MM.1S (cell line): ENCODE data around the gene CXCL5.

Source experiments
- DNase-seq: peaks from one replicate; pipeline ENCODE4 v3.0.0-alpha.2; 2015
- H2AFZ ChIP-seq: fragments of 300-600 bp; sonication (generic); 2 replicates; pipeline ENCODE4 v1.6.0; 2016; ENCODE audit warnings: antibody characterized with exemption, low read length
- H3F3A ChIP-seq: fragments of 300-600 bp; sonication (generic); 2 replicates; pipeline ENCODE4 v1.6.1; 2016; ENCODE audit warnings: mild to moderate bottlenecking, antibody characterized with exemption, low read length, moderate library complexity, mixed read lengths; ENCODE audit not compliant: insufficient read depth
- H3K27ac ChIP-seq: fragments of 300-600 bp; sonication (generic); 2 replicates; pipeline ENCODE4 v1.5.1; 2016; ENCODE audit warnings: mild to moderate bottlenecking, low read length
- H3K27me3 ChIP-seq: fragments of 300-600 bp; sonication (generic); replicated peaks from 2 replicates; pipeline ENCODE4 v1.6.0; 2016; ENCODE audit warnings: low read length; ENCODE audit not compliant: insufficient read depth
- H3K36me3 ChIP-seq: fragments of 300-600 bp; sonication (generic); replicated peaks from 2 replicates; pipeline ENCODE4 v1.6.1; 2016; ENCODE audit warnings: mild to moderate bottlenecking, low read length, mixed read lengths; ENCODE audit not compliant: insufficient read depth
- H3K4me1 ChIP-seq: fragments of 300-600 bp; sonication (generic); 2 replicates; pipeline ENCODE4 v1.6.1; 2016; ENCODE audit warnings: low read length, mixed read lengths
- H3K4me2 ChIP-seq: fragments of 300-600 bp; sonication (generic); 2 replicates; pipeline ENCODE4 v1.6.0; 2016; ENCODE audit warnings: low read depth, low read length
- H3K4me3 ChIP-seq: fragments of 300-600 bp; sonication (generic); 2 replicates; pipeline ENCODE4 v1.5.1; 2016; ENCODE audit warnings: low read length, mixed read lengths
- H3K79me2 ChIP-seq: fragments of 300-600 bp; sonication (generic); 2 replicates; pipeline ENCODE4 v1.6.1; 2016; ENCODE audit warnings: mixed run types, low read length, mixed read lengths
- H3K9ac ChIP-seq: fragments of 300-600 bp; sonication (generic); 2 replicates; pipeline ENCODE4 v1.6.1; 2016; ENCODE audit warnings: low read length, mixed read lengths
- H3K9me2 ChIP-seq: fragments of 300-600 bp; sonication (generic); replicated peaks from 2 replicates; pipeline ENCODE4 v1.6.1; 2016; ENCODE audit warnings: mild to moderate bottlenecking, low read length, mixed read lengths; ENCODE audit not compliant: insufficient read depth
- H3K9me3 ChIP-seq: fragments of 300-600 bp; sonication (generic); replicated peaks from 2 replicates; pipeline ENCODE4 v1.6.1; 2016; ENCODE audit warnings: mild to moderate bottlenecking, low read length, mixed read lengths; ENCODE audit not compliant: insufficient read depth
- H4K20me1 ChIP-seq: fragments of 300-600 bp; sonication (generic); 2 replicates; pipeline ENCODE4 v1.6.1; 2016; ENCODE audit warnings: mild to moderate bottlenecking, low read length, moderate library complexity, mixed read lengths; ENCODE audit not compliant: insufficient read depth
- EZH2 ChIP-seq: fragments of 300-600 bp; sonication (generic); optimal IDR thresholded peaks from 2 replicates; pipeline ENCODE3; 2017; ENCODE audit warnings: low read depth, mild to moderate bottlenecking, antibody characterized with exemption, low read length, mixed read lengths
- EZH2phosphoT487 ChIP-seq: fragments of 300-600 bp; sonication (generic); IDR thresholded peaks from 2 replicates; pipeline ENCODE4 v1.6.1; 2018; ENCODE audit warnings: antibody characterized with exemption, low read length
- TF ChIP-seq, protein P1 (sequence below): fragments of 300-600 bp; sonication (generic); IDR thresholded peaks from 2 replicates; pipeline ENCODE4 v1.5.1; 2016; ENCODE audit warnings: antibody characterized with exemption, low read length, mixed read lengths

The CXCL5 gene

DNA sequence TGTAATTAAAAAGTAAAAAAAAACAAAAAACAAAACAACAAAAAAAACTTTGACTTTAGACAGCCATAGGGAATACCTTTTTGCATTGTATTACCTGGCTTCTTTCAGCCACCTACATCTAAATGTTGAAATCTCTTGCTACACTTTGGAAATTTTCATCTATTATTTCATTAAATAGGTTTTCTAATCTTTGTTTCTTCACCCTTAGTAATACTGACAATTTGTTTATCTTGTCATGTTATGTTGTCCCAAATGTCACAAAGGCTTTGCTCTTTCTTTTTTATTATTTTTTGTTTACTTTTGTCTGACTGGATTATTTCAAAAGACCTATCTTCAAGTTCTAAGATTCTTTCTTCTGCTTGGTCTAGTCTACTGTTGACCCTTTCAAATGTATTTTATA is 24.1 kb downstream of the CXCL5 start:
- TF ChIP-seq EZH2phosphoT487 (no peak), EZH2 (no peak)
- TF ChIP-seq, protein P1, sequence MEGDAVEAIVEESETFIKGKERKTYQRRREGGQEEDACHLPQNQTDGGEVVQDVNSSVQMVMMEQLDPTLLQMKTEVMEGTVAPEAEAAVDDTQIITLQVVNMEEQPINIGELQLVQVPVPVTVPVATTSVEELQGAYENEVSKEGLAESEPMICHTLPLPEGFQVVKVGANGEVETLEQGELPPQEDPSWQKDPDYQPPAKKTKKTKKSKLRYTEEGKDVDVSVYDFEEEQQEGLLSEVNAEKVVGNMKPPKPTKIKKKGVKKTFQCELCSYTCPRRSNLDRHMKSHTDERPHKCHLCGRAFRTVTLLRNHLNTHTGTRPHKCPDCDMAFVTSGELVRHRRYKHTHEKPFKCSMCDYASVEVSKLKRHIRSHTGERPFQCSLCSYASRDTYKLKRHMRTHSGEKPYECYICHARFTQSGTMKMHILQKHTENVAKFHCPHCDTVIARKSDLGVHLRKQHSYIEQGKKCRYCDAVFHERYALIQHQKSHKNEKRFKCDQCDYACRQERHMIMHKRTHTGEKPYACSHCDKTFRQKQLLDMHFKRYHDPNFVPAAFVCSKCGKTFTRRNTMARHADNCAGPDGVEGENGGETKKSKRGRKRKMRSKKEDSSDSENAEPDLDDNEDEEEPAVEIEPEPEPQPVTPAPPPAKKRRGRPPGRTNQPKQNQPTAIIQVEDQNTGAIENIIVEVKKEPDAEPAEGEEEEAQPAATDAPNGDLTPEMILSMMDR = no peak
- no peak overlapping the region for H3K9ac ChIP-seq
- no peaks in the 10 kb centered on the region for H3K4me1 ChIP-seq
- H3K27me3 ChIP-seq = no peaks in the 10 kb centered on the region
- no peak overlapping the region for H3K4me3 ChIP-seq
- H2AFZ ChIP-seq = no peak overlapping the region
- DNase-seq = no peak
- H3K79me2 ChIP-seq = no peaks in the 10 kb centered on the region
- no peaks in the 10 kb centered on the region for H3K9me2 ChIP-seq
- no peaks in the 10 kb centered on the region for H3F3A ChIP-seq
- H3K27ac ChIP-seq = no peak overlapping the region
- no peaks in the 10 kb centered on the region for H3K36me3 ChIP-seq
- no peaks in the 10 kb centered on the region for H4K20me1 ChIP-seq
- H3K9me3 ChIP-seq = no peaks in the 10 kb centered on the region
- no peak overlapping the region for H3K4me2 ChIP-seq

DNA sequence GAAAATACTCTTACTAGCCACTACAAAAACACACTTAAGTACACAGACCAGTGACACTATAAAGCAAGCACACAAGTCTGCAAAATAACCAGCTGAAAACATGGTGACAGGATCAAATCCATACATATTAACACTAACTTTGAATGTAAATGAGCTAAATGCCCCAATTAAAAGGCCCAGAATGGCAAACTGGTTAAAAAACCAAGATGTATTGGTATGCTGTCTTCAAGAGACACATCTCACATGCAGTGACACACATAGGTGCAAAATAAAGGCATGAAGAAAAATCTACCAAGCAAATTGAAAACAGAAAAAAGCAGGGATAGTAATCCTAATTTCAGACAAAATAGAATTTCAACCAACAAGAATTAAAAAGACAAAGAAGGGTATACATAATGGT is 27.5 kb downstream of the CXCL5 start:
- H3K9me3 ChIP-seq = no peaks in the 10 kb centered on the region
- H3K9ac ChIP-seq = no peak overlapping the region
- TF ChIP-seq, protein P1 = no peak
- no peak for TF ChIP-seq EZH2
- H3K4me1 ChIP-seq = no peaks in the 10 kb centered on the region
- H3K36me3 ChIP-seq = no peaks in the 10 kb centered on the region
- no peaks in the 10 kb centered on the region for H3K79me2 ChIP-seq
- no peak overlapping the region for H3K27ac ChIP-seq
- no peaks in the 10 kb centered on the region for H3K27me3 ChIP-seq
- DNase-seq = no peak
- no peaks in the 10 kb centered on the region for H3F3A ChIP-seq
- H4K20me1 ChIP-seq = no peaks in the 10 kb centered on the region
- no peak overlapping the region for H3K4me3 ChIP-seq
- H2AFZ ChIP-seq = no peak overlapping the region
- H3K9me2 ChIP-seq = no peaks in the 10 kb centered on the region
- H3K4me2 ChIP-seq = no peak overlapping the region

DNA sequence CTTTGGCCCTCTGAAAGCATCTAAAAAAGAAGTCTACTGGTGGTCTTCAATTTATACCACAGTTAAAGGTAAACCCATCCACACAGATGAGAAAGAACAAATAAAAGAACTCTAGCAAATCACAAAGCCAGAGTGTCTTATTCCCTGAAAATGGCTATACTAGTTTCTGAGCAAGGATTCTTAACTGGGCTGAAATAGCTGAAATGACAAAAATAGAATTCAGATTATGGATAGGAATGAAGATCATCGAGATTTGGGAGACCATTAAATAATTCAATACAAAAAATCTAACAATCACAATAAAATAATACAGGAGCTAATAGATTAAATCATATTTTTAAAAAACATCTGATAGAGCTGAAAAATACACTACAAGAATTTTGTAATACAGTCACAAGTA is 28.5 kb downstream of the CXCL5 start:
- Histone ChIP-seq H3K4me3 (no peak overlapping the region), H3K36me3 (no peaks in the 10 kb centered on the region), H3K79me2 (no peaks in the 10 kb centered on the region), H3K9me3 (no peaks in the 10 kb centered on the region), H3K4me1 (no peaks in the 10 kb centered on the region), H3K27ac (no peak overlapping the region), H3K9ac (no peak overlapping the region), H3F3A (no peaks in the 10 kb centered on the region), H3K9me2 (no peaks in the 10 kb centered on the region), H3K27me3 (no peaks in the 10 kb centered on the region), H2AFZ (no peak overlapping the region), H4K20me1 (no peaks in the 10 kb centered on the region), H3K4me2 (no peak overlapping the region)
- TF ChIP-seq, protein P1 = no peak
- TF ChIP-seq EZH2phosphoT487 (no peak), EZH2 (no peak)
- no peak for DNase-seq
